DOHH2 (cell line): ENCODE measurements around the gene ALOX5AP.

ENCODE experiments used
- CTCF ChIP-seq: fragments of 200-600 bp; sonication (generic); IDR thresholded peaks from one replicate; pipeline ENCODE4 v1.5.1; 2014; ENCODE audit warnings: antibody characterized with exemption, mild to moderate bottlenecking, low read depth, low read length; ENCODE audit not compliant: poor library complexity, severe bottlenecking
- EZH2phosphoT487 ChIP-seq: fragments of 200-600 bp; sonication (generic); IDR thresholded peaks from 2 replicates; pipeline ENCODE4 v1.6.1; 2017; ENCODE audit warnings: borderline replicate concordance, mild to moderate bottlenecking, antibody characterized with exemption, low read length, moderate library complexity, mixed read lengths

- no peak for TF ChIP-seq CTCF
- TF ChIP-seq EZH2phosphoT487, result no peak
Observed at GRCh38 chr13:30735872-30736175, 481 bp downstream of the ALOX5AP start.
